GM19463 (cell line): Measurements from ENCODE around the gene KDELR3.

Experiments
- ATAC-seq: cut with Tn5 transposase; IDR thresholded peaks from one replicate; pipeline ENCODE4 v1.9.1; 2021; ENCODE audit warnings: mild to moderate bottlenecking, moderate library complexity; ENCODE audit not compliant: unreplicated experiment

The KDELR3 gene

DNA sequence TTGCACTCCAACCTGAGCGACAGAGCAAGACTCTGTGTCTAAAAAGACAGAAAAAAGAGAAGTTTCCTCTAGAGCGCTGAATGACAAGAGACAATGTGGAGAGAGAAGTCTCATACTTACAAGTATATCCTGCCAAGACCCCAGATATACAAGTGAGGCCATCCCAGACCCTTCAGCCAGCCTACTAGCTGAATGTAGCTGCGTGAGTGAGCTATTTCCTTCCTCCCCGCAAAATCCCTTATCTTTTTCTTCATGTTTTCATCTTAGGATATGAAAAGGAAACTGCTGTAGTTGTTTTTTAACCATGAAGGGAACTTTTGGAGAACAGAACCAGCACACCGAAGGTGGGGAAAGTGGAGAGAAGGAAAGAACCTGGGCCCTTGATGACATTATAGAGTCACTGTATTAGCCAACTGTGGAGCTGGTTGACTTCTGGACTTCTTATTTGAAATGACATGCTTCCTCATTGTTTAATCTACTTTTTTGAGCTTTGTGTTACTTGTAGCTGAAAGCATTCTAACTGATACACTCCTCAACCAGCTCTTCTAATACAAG is 42.6 kb downstream of the KDELR3 start:
- ATAC-seq, result no peak

DNA sequence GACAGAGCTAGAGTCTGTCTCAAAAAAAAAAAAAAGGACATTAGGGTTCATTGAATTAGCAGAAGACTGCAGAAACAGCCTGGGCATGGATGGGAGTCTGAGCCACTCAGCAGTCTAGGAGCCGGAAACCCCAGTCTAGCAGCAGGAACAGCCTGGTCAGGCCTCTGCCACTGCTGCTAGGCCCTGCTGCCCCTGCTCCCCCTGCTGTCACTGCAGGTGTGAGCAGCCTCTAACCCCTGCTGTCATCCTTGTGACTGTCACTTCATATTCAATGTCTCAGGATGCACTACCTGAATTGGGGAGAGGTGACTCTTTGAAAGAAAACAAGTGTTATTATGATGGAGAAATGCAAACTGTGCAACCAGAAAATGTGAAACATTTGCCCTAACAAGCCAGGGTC is 45.2 kb downstream of the KDELR3 start:
- no peak for ATAC-seq

DNA sequence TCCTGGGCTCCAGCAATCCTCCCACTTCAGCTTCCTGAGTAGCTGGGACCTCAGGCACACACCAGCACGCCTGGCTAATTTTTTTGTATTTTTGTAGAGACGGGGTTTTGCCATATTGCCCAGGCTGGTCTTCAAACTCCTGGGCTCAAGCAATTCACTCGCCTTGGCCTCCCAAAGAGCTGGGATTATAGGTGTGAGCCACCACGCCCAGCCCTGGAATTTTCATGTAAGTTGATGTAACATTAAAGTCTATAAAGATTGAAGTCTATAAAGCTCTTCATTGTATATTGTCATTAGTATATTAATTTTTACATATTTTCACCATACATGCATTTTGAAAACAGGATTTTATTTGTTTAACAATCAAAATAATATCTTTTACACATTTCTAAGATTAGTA is 50.7 kb downstream of the KDELR3 start:
- ATAC-seq, result no peak

DNA sequence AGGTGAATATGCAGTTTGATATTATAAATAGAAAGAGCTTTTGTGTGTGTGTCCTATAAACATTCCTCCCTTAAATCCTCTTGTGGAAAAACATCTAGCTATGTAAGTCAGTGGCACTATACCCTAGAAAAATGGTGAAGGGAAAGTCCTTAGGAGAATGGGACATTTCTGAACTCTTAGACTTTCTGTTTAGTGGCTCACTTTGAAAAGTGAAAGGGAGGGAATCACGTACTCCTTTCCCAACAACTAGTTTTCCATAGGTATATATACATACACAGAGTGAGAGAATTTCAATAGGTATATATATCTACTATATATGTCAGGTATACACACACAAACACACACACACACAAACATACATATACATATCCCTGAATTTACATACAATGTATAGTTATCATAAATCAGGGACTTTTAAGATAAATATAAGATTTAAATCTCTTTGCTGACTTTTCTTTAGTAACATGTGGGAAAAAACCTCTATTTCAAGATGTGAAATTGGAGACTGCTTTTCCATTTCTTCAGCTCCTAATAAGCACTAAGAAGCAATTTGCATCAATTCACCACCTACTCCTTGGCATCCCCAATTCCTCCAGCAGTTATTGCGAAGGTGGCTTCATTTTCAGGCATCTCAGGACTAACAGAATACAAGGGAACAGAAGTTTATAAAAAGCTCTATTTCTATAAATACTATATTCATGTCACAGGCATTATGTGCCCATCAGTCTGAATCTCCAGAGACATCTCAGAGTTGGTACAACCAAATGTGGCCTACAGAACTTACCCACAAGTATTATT is 51.8 kb downstream of the KDELR3 start:
- no peak for ATAC-seq

DNA sequence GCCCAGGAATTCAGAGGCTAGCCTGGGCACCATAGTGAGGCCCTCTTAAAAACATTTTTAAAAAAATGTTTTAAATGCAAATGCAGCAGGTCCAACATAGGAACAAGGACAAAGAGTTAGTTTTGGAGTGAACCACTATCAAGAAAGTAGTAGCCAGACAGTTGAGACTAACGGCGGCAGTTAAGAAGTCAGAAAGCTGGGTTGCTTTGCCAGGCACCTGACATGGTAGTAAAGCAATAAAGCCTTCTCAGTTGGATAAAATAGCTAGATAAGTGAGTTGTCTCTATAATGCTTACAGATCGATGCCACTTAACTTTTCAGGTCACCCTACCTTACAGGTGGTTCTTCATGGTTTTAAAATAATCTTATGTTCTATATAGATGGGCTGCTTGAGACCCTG is 55.1 kb downstream of the KDELR3 start:
- no peak for ATAC-seq

DNA sequence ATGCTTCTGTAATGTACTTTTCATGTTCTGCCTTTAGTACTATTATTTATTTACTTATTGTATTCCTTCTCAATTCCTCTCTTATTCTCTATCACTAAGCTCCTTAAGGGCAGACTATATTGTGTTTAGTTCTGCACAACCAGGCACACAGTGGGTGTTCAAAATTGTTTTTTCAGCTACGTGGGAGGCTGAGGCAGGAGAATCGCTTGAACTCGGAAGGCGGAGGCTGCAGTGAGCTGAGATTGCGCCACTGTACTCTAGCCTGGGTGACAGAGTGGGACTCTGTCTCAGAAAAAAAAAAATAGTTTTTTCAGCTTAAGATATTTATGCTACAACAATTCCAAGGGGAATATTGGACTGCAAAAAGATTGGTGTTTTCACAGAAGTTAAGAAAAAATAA is 55.6 kb downstream of the KDELR3 start:
- ATAC-seq, result no peak

DNA sequence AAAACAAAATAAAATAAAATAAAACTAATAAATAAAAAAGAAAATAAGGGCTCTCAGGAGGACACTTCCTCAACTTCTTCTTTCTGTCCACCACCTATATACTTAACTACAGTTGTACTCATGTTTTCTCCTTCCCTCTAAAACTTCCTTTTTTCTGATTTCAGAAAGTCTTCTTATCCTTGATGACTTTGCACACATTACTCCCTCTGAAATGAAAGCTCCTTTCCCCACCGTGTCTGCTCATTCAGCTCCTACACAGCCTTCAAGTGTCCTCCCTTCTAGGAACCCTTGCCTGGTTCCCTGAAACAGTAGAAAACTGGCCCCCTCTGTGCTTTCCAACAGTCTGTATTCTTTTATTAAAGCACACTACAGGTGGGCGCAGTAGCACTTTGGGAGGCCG is 56.5 kb downstream of the KDELR3 start:
- no peak for ATAC-seq

DNA sequence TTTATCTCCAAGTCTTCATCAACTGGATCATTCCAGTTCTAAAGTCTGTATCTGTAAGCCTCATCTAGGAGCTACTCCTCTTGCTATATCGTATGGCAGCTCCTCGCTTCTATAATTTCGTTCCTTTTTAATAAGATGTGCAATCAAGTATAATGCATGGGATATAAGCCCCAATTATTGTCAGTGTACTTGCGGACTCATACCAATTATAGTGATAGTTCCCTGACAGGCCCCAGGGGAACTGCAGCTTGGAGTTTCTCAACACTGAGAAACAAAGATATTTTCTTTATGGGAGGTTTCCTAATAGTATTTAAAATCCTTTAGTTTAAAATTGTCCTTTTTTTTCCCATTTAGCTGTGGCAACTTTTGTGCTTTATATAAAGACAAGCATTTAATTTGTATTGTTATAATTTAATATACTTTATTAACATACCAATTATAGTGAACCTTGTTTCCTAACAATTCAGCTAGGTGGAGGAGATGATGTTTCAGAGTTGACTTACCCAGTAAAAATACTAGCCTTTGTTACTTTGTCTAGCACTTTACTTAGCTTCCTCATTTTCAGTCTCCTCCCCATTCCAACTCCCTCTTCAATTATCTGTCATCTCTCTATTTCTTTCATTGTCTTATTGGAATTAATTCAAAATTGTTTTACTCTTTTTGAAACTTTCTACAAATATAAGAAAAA is 63.5 kb downstream of the KDELR3 start:
- no peak for ATAC-seq
